Osteoblast (primary cell): Measurements from ENCODE around the gene TOP3B. TPM values are rescaled to one million over a fixed set of nuclear protein-coding genes. Genes with fewer than 3 reads are reported as not detected.
A peak's percentile ranks its signal among the peaks of the same experiment; 100 is the strongest.

Experiments used
- DNase-seq: peaks from one replicate; pipeline ENCODE4 v3.0.0; 2011; ENCODE audit warnings: low spot score, mixed read lengths; ENCODE audit not compliant: insufficient read length; ENCODE audit errors: missing footprints
- H2AFZ ChIP-seq: 2 replicates; pipeline ENCODE4 v1.6.0; 2011; ENCODE audit warnings: mild to moderate bottlenecking, low read length
- H3K27ac ChIP-seq: 2 replicates; pipeline ENCODE4 v1.5.1; 2011; ENCODE audit warnings: mild to moderate bottlenecking, low read depth, low read length, moderate library complexity
- H3K27me3 ChIP-seq: 2 replicates; pipeline ENCODE4 v1.6.0; 2012; ENCODE audit warnings: mild to moderate bottlenecking, control low read depth, inconsistent platforms, low read length, moderate library complexity; ENCODE audit not compliant: insufficient read depth
- H3K36me3 ChIP-seq: 2 replicates; pipeline ENCODE4 v1.5.1; 2011; ENCODE audit warnings: mild to moderate bottlenecking, low read length, control low read depth, moderate library complexity; ENCODE audit not compliant: insufficient read depth
- H3K4me1 ChIP-seq: 2 replicates; pipeline ENCODE4 v1.5.1; 2011; ENCODE audit warnings: mild to moderate bottlenecking, low read length, control low read depth, moderate library complexity; ENCODE audit not compliant: insufficient read depth
- H3K4me2 ChIP-seq: 2 replicates; pipeline ENCODE4 v1.6.0; 2011; ENCODE audit warnings: mild to moderate bottlenecking, low read length; ENCODE audit not compliant: insufficient read depth
- H3K4me3 ChIP-seq: fragments of 200-600 bp; sonication (generic); 3 replicates; pipeline ENCODE4 v1.5.1; 2012; ENCODE audit warnings: mild to moderate bottlenecking, low read length, inconsistent platforms; ENCODE audit not compliant: insufficient read depth
- H3K79me2 ChIP-seq: 2 replicates; pipeline ENCODE4 v1.6.0; 2012; ENCODE audit warnings: mild to moderate bottlenecking, low read length, control low read depth, inconsistent platforms; ENCODE audit not compliant: insufficient read depth
- H3K9me3 ChIP-seq: 2 replicates; pipeline ENCODE4 v1.5.1; 2011; ENCODE audit warnings: low read depth, low read length, control low read depth
- H4K20me1 ChIP-seq: 2 replicates; pipeline ENCODE4 v1.6.0; 2012; ENCODE audit warnings: mild to moderate bottlenecking, low read length, control low read depth; ENCODE audit not compliant: insufficient read depth
- total RNA-seq: library from RNA; depleted of rRNA; stranded (reverse); fragments of >200 nt; gene quantifications from 2 replicates; pipeline ENCODE4 v1.2.3, GENCODE V29; 2012
- TF ChIP-seq, protein P1 (sequence below): IDR thresholded peaks from 2 replicates; pipeline ENCODE4 v1.5.1; 2011; ENCODE audit warnings: mild to moderate bottlenecking, low read depth, low read length, moderate library complexity; ENCODE audit errors: extremely low read depth

The TOP3B gene
- total RNA-seq, 1 donor, result 27.9 TPM

DNA sequence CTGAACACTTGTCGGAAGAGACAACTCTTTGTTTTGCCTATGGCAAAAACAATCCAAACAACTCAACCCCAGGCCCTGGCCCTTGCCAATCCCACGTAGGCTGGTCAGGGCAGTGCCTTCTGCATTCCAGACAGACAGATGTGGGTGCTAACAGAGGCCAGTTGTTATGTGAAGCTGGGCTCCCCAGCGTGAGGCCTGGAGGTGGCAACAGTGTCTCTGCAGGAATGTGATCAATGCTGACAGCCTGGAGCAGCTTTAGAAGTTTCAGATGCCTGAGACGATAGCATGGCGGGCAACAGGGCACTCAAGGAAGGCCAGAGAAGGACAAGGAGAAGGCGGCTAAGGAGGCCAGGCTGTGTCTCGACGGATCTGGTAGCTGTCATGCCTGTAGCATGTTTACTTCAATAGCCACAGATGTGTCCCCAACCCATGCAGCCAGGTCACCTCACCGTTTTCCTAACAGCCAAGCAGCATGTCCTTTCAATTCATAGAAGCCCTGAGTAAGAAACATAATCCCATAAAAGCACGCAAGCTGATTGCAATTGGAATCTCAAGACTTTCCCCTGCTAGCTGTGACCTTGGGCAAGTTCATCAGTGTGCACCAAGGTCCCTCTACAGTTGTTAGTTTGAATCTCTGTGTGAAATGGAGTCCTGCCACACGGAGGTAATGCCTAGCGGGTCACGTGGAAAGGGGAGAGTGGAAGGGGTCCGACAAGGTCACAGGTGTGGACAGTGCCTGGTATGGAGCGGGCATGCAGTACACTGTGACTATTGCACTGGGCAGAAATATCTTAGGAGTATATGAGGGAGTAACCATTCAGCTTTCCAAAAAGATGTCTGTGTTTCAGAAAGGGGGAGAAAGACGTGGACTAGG is 15.7 kb downstream of the TOP3B start:
- peaks cover 90% of the 10 kb centered on the region for H3K36me3 ChIP-seq
- H3K27me3 ChIP-seq, result no peaks in the 10 kb centered on the region
- peaks cover 5% of the 10 kb centered on the region for H4K20me1 ChIP-seq
- no peaks in the 10 kb centered on the region for H3K9me3 ChIP-seq
- H3K27ac ChIP-seq, result no peak overlapping the region
- H3K4me2 ChIP-seq, result no peak overlapping the region
- H3K79me2 ChIP-seq, result no peaks in the 10 kb centered on the region
- no peak overlapping the region for H2AFZ ChIP-seq
- TF ChIP-seq, protein P1, sequence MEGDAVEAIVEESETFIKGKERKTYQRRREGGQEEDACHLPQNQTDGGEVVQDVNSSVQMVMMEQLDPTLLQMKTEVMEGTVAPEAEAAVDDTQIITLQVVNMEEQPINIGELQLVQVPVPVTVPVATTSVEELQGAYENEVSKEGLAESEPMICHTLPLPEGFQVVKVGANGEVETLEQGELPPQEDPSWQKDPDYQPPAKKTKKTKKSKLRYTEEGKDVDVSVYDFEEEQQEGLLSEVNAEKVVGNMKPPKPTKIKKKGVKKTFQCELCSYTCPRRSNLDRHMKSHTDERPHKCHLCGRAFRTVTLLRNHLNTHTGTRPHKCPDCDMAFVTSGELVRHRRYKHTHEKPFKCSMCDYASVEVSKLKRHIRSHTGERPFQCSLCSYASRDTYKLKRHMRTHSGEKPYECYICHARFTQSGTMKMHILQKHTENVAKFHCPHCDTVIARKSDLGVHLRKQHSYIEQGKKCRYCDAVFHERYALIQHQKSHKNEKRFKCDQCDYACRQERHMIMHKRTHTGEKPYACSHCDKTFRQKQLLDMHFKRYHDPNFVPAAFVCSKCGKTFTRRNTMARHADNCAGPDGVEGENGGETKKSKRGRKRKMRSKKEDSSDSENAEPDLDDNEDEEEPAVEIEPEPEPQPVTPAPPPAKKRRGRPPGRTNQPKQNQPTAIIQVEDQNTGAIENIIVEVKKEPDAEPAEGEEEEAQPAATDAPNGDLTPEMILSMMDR, result no peak
- H3K4me3 ChIP-seq, result no peak overlapping the region
- peak; percentile 58 for DNase-seq
- peaks cover 3% of the 10 kb centered on the region for H3K4me1 ChIP-seq

DNA sequence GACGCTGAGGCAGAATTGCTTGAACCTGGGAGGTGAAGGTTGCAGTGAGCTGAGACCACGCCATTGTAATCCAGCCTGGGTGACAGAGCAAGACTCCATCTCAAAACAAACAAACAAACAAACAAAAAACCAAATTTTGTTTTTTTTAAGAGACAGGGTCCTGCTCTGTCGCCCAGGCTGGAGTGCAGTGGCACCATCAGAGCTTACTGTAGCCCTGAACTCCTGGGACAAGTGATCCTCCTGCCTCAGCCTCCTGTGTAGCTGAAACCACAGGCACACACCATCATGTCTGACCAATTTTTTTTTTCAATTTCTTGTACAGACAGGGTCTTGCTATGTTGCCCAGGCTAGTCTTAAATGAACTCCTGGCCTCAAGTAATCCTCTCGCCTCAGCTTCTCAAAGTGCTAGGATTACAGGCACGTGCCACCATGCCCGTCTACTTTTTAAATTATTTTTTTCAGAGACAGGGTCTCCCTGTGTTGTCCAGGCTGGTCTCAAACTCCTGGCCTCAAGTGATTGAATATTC is 16.8 kb downstream of the TOP3B start:
- no peak overlapping the region for H2AFZ ChIP-seq
- TF ChIP-seq, protein P1, result no peak

DNA sequence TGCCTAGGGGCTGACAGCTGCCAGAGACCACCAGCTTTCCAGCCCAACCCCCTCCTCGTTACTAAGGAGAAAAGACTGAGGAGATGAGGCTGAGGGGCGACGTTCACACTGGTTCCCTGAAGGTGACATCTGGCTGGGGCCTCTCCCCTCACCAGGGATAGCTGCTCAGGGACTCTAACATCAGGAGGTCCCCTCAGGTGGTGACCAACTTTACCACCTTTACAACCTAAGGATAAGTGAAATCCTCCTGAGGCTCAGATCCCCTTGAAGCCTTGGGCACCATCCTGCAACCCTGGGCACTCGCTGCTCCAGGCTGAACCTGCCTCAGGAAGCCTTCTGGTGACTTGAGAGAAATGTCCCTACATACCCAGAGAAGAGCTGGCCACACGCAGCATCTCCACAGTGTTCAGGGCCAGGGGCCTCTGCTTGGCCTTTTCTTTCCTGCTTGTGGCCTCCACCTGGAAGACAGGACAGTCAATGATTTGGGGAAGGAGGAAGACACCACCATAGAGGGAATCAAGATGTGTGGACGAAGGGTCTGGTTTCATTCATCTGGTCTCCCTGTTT is 17.6 kb downstream of the TOP3B start:
- TF ChIP-seq, protein P1, result no peak
- Histone ChIP-seq H3K4me1 (peaks cover 3% of the 10 kb centered on the region), H3K4me3 (no peak overlapping the region), H3K27me3 (no peaks in the 10 kb centered on the region), H3K4me2 (no peak overlapping the region), H3K9me3 (no peaks in the 10 kb centered on the region), H2AFZ (no peak overlapping the region), H3K36me3 (peaks cover 87% of the 10 kb centered on the region), H3K79me2 (no peaks in the 10 kb centered on the region), H4K20me1 (peaks cover 3% of the 10 kb centered on the region), H3K27ac (no peak overlapping the region)
- DNase-seq, result peak; percentile 13

More for the DNA sequence above, 16.8 kb downstream of the TOP3B start:
- Histone ChIP-seq H3K36me3 (peaks cover 90% of the 10 kb centered on the region), H3K79me2 (no peaks in the 10 kb centered on the region), H3K4me2 (no peak overlapping the region), H4K20me1 (peaks cover 3% of the 10 kb centered on the region), H3K27me3 (no peaks in the 10 kb centered on the region), H3K27ac (no peak overlapping the region), H3K4me1 (peaks cover 3% of the 10 kb centered on the region), H3K9me3 (no peaks in the 10 kb centered on the region), H3K4me3 (no peak overlapping the region)
- no peak for DNase-seq

DNA sequence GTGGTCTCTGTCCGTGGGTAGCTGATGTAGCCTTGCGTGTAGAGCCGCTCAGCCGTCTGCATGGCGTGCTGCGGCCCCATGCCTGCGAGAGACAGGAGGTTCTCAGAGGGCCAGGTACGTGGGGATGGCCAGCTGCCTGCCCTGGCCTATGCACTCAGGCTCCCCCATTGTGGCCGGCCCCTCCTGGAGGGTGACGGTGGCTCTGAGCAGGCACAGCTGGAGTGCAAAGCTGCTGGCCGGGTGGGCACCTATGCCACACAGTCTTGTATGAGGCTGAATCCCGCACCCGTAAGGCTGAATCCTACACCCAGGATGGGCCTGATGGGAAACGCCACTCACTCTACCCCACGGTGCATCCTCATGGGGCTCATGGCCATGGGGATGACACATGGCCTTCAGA is 18.4 kb downstream of the TOP3B start:
- TF ChIP-seq, protein P1, result no peak

More for the DNA sequence above, 18.4 kb downstream of the TOP3B start:
- peaks cover 3% of the 10 kb centered on the region for H3K4me1 ChIP-seq
- peaks cover 3% of the 10 kb centered on the region for H4K20me1 ChIP-seq
- H3K79me2 ChIP-seq, result no peaks in the 10 kb centered on the region
- H3K9me3 ChIP-seq, result no peaks in the 10 kb centered on the region
- no peak overlapping the region for H3K4me3 ChIP-seq
- peak; percentile 34 for DNase-seq
- no peak overlapping the region for H3K27ac ChIP-seq
- no peak overlapping the region for H3K4me2 ChIP-seq
- no peaks in the 10 kb centered on the region for H3K27me3 ChIP-seq
- H2AFZ ChIP-seq, result no peak overlapping the region
- H3K36me3 ChIP-seq, result peaks cover 90% of the 10 kb centered on the region
